LNCaP clone FGC (cell line): ENCODE measurements around the gene RIN3.

Source experiments
- DNase-seq: peaks from one replicate; pipeline ENCODE4 v3.0.0-alpha.2; 2011; ENCODE audit warnings: low read depth
- H3K4me3 ChIP-seq: 2 replicates; pipeline ENCODE4 v1.5.1; 2011; ENCODE audit warnings: mild to moderate bottlenecking, low read depth, low read length, control low read depth
- CTCF ChIP-seq: IDR thresholded peaks from 2 replicates; pipeline ENCODE4 v1.5.1; 2012; ENCODE audit warnings: mild to moderate bottlenecking; ENCODE audit not compliant: control insufficient read depth, insufficient read depth; ENCODE audit errors: extremely low read depth

Gene RIN3

GRCh38 chr14:92641306-92641705, 127.7 kb downstream of the RIN3 start:
- DNase-seq, result no peak
- no peak overlapping the region for H3K4me3 ChIP-seq
- TF ChIP-seq CTCF, result no peak

- no peak for TF ChIP-seq CTCF
Measured at GRCh38 chr14:92644171-92644969, 130.8 kb downstream of the RIN3 start.

GRCh38 chr14:92644970-92645515, 131.5 kb downstream of the RIN3 start:
- H3K4me3 ChIP-seq, result no peak overlapping the region
- no peak for TF ChIP-seq CTCF

More at GRCh38 chr14:92644171-92644969, 130.8 kb downstream of the RIN3 start:
- no peak for DNase-seq
- no peak overlapping the region for H3K4me3 ChIP-seq

GRCh38 chr14:92645841-92646478, 132.4 kb downstream of the RIN3 start:
- DNase-seq, result no peak
- no peak overlapping the region for H3K4me3 ChIP-seq
- TF ChIP-seq CTCF, result no peak

More at GRCh38 chr14:92644970-92645515, 131.5 kb downstream of the RIN3 start:
- no peak for DNase-seq

GRCh38 chr14:92646952-92647796, 133.6 kb downstream of the RIN3 start:
- TF ChIP-seq CTCF, result no peak
- no peak overlapping the region for H3K4me3 ChIP-seq
- DNase-seq, result peak; percentile 84

- no peak for DNase-seq
- TF ChIP-seq CTCF, result no peak
Measured at GRCh38 chr14:92647797-92648279, 134.3 kb downstream of the RIN3 start.

More at GRCh38 chr14:92647797-92648279, 134.3 kb downstream of the RIN3 start:
- no peak overlapping the region for H3K4me3 ChIP-seq
